Measurements from ENCODE around the gene RARB.
A peak's percentile ranks its signal among the peaks of the same experiment; 100 is the strongest.

RARB gene

DNA sequence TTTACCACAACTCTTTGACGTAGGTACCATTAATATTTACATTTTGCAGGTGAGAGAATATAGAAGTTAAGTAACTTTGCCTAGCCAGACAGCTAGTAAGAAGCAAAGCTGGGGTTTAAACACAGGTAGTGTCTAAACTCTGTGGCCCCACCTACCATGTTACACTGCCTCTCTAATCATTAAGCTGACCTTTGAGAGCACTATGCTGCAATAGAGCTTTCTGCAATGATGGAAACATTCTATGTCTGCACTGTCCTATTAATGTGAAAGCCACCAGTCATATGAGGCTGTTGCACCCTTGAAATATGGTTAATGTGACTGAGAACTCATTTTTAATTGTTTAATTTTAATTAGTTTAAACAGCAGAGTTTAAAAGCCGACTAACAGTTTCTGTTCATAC is 6.3 kb upstream of the RARB start:
- DNase-seq (ENCODE audit: low read depth in 2 of 2): no peak

DNA sequence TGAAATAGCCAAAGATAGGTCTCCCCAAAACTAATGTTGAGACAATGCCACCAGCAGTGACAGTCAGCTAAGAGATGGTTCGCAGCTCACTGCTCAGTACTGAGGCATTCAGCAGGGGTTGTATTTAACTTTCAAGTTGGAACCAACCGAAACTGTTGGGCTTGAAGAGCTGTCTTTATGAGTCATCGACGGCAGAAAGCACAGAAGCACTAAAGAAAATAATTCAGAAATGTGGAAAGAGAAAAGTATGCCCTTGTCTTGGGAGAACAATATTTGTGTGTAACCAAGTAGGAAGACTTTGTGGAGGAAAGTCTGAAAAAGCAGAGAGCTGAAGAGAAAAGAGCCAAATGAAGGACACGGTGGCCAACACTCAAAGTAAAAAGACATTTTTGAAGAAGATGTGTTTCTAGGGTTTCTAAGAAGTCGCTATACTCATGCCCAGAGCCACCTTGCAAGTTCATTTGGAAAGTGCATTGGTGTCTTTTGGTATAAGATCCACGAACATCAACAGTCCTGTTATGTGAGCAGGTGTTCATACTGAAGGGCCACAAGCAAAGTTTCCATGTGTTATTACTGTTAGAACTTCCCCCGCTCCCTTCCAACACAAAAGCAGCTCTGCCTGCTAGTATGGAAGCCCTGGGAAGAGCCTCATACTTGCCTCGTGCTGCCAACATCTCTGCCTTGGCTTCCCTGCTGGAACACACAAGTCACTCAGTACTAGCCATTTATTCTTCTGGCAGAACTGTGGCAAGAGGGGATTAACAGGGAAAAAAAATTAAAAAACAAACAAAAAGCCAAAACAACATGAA is 4.1 kb upstream of the RARB start:
- DNase-seq (ENCODE audit: low read depth in 2 of 2): no peak

DNA sequence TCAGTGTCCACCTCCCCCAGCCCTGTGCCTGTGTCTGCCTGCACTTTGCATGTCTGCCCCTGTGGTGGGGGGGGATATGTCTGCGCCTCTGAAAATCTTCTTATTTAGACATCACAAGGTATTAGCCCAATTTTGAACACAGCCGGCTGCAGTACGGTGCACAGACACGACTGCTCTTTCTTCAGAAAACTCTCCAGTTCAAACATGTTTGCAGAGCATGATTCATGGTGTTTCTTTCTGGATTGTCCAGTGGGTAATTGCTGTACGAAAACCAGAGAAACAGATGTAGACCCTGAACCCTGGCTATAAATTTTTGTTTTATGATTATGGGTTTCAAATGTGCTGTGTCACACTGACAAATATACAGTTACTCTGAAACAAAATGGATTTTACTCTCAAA is 3.4 kb upstream of the RARB start:
- no peak for DNase-seq (ENCODE audit: low read depth in 2 of 2)

DNA sequence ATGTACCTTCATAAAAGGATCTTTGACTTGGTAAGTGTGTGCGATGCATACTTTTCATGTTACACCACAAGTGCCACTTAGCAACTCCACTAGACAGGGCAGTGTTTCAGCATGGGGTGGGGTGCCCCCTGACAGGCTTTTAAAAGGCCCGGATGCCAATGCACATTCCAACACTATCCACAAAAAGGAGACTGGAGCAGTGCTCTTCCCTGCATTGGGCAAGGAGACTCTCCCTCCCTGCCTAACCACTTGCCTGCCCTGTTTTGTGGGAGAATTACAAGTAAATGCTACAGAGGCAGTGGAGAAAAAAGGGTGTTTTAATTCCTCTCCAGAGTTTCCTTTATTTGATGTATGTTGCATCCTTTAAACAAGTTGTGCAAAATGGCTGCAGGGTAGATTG is 1.7 kb upstream of the RARB start:
- DNase-seq (ENCODE audit: low read depth in 2 of 2): no peak

DNA sequence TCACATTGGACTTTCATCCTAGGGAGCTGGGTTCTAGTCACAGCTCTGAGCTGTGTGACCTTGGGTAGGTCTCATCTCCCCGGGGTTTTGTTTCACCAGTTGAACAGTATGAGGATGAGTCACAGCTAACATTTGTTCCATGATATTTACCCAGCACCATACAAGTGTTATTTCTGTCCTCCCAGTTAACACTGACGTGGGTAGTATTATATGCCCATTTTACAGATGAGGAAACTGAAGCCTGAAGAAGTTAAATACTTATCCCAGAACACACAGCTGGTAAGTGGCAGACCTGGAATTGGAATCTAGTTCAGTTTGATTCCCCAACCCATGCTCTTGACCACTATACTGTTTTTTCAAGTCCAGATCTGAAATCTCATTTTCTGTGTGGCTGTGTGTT is 908 bp upstream of the RARB start:
- DNase-seq (ENCODE audit: low read depth in 2 of 2): no peak

DNA sequence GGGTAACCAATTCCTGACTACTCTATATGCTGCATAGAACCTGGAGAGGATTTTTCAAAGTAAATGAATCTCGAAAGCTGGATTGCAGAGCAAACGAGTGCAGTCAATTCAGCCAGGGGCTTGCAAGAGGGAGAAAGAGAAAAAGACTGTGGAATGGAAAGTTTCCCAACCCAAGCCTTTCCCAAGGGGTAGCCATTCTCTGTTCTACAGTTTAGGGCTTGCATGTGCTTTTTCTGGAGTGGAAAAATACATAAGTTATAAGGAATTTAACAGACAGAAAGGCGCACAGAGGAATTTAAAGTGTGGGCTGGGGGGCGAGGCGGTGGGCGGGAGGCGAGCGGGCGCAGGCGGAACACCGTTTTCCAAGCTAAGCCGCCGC is 511 bp upstream of the RARB start:
- DNase-seq (ENCODE audit: low read depth in 2 of 2): no peak

DNA sequence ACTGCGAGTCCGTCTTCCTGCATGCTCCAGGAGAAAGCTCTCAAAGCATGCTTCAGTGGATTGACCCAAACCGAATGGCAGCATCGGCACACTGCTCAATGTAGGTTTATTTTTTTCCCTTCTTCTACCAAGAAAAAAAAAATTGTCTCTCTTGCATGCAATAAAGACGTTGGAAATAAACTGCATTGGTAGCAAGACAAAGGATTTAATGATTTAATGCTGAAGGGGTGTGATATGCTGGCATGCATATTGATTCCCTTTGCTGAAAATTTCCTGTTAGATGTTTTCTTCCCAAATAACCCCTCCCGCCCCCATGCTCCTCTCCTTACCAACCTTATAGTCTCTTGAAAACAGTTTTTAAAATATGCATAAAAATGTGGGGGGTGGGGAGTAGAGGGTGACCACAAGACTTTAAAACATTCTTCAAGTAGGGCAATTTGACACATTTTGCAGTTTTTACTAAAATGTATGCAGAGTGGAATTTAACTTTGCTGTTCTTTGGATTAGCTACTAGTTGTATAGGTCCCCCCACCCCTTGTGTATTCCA is 799 bp downstream of the RARB start:
- DNase-seq (ENCODE audit: low read depth in 2 of 2): no peak

DNA sequence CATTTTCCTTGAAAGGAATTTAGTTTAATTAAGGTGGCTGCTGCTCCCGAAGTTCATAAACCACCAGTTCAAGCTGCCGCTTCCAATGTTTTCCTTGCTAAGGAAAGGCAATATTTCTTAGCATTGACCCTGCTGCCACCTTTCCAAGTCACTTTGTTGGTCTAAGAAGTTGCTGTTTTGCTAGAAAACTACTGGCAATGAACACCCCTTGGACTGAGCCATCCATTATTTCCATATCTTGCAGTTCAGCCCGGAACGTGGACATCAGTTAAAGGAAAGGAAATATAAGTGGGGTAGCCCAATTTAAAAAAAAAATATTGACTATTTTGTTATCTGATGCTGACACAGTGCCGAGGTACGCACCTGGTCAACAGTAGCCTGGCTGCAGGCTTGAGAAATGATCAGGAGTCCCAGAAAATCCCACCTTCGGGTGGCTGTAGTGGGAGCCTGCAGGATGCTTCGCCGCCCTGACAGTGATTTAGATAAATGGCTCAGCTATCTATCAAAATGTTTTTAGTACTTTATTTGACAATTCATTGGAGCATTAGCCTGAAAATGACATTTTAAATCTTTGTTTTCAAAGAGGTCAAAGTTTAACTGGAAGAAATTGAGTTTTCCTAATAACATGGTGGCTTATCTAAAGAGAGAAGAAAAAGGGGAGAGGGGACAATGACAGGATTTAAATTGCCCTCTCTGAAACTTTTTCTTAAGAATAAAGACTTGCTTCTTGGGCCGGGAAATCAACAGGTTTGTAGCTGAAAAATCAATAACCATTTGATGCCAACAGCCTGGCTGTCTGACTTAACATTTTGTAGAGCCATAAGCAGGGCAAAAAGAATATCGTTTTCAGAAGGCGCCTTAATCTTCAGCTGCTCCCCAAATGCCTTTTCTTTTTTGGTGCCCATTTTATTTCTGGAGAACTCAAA is 1.6 kb downstream of the RARB start:
- DNase-seq (ENCODE audit: low read depth in 2 of 2): no peak

DNA sequence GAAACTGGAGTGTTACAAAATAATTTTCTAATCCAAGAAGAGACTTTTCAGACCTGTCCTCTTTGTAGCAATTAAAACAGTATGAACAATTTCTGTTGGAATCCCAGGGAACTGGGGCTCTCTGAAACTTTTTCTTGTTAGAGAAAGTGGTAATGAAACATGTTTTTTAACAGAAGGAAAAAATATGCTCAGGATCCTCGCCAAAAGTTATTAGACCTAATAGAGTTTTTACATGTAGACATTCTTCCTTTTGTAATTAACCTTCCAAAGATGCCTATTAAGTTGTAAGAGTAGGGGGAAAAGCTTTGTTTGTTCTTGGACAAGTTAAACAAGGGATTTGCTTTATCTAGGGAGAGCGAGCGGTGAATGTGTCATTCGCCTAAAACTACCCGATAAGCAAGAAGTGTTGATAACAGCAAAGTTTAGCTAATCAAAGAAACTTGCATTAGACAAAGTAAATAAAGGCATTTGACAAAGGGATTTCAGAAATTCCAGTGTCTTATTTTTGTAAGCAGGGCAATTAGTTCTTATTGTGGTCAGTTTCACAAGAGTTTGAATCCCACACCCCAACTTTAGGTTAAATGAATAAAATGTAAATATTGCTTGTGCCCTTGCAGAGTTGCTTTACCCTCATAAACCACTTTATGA is 2.3 kb downstream of the RARB start:
- no peak for DNase-seq (ENCODE audit: low read depth in 2 of 2)

DNA sequence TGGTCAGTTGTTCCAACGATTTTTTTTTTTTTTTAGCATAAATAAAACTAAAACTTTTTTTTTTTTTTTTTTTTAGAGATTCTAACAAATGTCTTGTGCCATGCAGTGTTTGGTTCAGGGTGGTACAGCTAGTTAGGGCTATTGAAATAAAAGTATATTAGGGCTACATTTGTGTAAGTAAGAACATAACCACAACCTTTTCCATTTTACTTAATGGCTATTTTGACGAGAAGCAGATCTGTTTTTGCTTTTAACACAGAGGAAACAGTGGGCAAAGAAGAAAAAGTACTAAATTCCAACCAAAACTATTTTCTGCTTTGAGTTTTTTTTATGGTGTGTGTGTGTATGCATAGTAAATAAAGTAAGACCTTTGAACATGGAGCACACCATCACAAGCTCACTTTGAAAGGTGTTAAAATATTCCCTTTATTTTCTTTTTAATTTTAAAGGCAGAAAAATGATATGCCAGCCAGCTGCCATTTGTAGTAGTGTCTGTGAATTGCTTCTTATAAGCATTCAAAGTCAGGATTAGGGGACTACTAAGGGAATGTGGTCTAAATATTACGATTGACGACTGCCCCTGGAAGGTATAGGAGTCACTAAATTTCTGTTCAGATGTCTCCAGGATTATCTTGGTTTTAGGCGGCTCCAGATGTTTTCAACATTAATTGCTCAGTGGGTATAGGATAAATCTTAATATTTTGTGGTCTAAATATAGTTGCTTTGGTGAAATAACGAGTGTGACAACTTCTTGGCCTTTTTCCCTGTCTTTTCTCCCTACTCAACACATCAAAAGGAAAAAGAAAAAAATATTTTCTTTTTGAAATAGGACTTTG is 3.1 kb downstream of the RARB start:
- no peak for DNase-seq (ENCODE audit: low read depth in 2 of 2)

DNA sequence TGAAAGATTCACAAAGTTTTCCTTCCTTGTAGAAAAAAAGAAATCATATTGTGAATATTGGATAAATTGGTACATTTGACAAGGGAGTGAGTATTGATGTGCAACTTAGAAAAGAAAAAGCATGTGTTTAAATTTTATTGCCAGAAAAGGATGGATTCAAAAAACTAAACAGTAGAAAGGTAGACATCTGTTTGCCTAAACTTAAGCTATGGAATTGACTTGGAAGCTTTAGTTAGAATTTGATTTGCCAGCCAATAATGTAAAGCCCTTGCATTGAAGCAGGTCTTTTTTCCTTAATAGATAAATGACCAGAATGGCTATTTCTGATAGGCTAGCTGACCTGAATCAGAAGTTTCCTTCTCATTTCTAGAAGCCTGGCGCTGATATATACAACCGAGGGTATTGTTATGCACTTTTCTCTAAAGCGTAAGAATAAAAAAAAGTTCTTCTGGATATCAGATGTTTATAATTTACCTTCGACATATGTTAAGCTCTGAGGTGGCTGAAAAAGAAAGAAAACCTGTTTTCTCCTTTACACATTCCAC is 4.2 kb downstream of the RARB start:
- DNase-seq (ENCODE audit: low read depth in 2 of 2): no peak

DNA sequence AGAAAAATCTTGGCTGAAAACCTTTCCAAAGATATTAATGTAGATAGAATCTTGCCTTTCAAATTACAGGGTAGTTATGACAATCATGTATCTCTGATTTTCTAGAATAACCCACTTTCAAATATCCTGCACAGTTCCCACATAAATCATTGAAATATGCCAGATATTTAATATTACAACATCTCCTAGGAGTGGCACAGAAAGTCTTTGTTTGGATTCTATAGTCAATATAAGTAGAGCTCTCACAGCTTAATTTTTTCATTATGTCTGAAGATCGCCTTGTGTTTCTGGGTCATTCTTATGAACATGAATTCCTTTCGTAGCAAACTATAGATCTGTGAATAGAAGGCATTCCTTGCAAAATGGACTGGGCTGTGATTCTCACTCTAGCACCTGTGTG is 5.0 kb downstream of the RARB start:
- no peak for DNase-seq (ENCODE audit: low read depth in 2 of 2)

DNA sequence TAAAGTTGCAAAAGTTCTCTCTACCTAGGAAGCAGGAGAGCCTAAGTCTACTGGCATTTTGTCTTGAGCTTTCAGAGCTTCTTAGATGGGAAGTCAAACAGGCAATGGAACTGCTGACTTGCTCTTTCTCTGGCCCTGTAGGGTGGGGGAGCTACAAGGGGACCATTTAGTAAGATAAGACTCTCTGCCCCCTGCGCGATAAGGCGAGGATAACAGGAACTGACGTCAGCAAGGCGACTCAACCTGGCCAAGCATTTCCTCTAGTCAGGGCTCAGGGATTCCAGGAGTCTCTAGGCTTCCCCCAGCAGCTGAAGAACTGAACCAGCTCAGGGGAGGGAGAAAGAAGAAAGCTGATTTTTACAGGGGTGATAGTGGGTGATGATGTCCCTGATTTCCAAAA is 5.8 kb downstream of the RARB start:
- no peak for DNase-seq (ENCODE audit: low read depth in 2 of 2)

DNA sequence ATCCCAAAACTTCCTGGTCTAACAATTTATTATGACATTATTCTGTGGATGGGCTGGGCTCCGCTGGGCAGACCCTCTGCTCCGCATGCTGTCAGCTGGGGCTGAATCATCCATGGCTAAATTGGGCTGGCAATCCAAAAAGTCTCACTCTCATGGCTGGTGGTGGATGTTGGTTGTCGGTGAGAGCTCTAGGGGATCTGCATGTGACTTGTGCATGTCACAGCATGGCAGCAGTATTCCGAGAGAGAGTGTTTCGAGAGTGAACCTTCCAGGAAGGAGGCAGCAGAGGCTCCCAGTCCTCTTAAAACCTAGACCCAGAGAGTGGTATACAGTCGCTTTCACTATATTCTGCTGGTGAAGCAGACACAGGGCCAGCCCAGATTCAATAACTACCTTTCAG is 9.9 kb downstream of the RARB start:
- DNase-seq (ENCODE audit: low read depth in 2 of 2): no peak

DNA sequence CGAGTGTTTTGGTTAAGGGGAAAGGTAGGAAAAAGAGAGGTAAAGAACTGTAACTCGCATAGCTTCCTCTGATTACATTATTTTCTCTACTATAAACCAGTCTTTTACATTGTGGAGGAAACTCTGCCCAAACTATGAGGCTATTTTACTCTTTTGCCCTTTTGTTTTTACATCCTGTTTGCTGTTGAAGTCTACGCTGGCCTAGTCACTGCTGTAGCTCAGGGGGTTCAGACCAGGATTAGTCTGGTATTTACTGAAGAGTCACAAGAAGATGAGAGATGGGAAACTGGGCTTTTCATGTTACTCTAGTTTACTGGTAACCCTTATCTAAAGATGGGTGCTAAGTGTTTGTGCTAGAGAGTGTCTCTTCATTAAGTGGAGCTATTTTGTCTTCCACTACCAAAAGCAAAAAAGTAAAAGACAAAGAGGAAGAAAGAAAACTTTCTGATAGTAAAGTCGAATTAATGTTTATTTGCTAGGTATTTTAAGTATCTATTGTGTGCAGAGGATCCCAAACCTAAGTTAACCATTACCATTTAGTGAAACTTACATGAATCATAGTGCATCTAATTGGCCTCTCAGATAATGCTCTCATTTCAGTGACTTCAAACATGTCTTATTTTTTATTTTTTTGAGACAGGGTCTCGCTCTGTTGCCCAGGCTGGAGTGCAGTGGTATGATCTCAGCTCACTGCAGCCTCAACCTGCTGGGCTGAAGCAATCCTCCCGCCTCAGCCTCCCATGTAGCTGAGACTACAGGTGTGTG is 10.9 kb downstream of the RARB start:
- no peak for DNase-seq (ENCODE audit: low read depth in 2 of 2)

DNA sequence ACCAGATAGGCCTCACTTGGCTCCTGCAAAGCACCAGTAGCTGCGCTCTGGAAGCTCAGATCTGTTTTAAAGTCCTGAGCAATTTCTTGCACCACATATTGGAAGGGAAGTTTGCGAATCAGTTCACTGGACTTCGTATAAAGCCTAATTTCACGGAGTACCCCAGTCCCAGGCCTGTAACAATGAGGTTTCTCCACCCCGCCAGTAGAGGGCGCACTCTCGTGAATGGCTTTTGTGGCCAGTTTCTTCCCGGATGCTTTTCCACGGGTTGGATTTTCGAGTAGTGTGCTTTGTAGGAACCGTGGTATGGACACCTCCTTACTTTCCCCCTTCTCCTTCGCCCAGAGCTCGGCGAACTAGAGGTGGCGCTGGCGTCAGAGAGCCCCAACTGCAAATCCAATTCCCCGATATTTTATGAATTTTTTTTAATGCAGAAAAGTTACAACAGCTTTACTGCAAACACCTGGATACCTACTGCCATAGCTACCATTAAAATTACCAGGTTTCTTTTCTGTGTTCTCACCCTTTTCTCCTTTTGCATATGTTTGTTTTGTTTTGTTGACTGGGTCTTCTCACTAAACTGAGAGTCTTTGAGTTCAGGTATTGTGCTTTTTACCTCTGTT is 13.3 kb downstream of the RARB start:
- peak; percentile 6 to 10 for DNase-seq (ENCODE audit: low read depth in 2 of 2)

DNA sequence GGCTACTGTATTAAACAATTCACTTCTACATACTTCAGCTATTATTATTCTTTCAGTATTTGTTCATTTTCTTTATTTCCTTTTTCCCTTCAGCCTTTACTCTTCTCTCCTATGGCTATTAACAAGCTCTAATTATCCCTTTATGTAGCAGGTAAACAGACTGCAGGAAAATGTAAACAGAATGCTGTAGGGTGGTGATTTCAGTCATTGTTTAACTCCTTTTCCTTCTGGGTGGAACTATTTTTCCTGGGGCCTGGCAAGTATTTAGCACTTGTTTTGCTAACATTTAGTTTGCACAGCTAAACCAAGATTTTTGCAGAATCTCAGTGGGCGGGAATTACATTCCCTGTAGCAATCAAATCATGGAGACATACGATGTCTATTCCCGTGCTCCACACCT is 14.4 kb downstream of the RARB start:
- no peak for DNase-seq (ENCODE audit: low read depth in 2 of 2)

DNA sequence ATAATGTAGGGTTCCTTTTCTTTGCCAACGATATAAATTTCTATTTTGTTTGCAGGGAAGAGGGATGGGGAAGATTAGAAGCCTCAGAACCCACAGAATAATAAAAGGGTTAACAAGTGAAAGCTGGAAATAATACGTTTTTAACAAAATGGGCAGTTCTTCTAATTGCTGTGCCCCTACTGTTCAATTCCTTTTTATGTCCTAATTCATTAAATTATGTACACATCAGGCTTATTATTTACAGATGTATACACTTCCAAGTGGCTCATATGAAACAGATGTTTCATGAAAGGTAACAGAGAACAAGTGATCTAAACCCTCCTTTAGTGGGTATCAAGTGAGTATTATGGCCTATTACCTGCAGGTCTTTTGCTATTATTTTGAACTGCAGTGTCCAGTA is 16.2 kb downstream of the RARB start:
- no peak for DNase-seq (ENCODE audit: low read depth in 2 of 2)

DNA sequence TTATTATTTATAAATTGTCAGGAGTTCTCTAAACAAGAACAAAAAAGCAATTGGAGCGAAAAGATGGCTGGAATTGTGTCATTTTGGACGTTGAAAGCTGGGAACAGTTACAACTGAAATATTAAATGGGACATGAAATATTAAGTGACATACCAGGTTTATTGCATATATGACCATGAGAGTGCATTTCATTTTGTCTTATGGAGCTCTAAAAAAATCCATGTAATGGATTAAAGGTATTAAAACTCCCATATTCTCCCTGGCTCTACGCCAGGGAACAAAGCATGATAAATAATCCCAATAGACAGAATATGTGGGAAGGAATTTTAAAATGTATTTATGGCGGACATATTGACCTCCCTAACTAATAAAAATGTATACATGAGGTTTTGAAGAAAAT is 17.7 kb downstream of the RARB start:
- DNase-seq (ENCODE audit: low read depth in 2 of 2): no peak

DNA sequence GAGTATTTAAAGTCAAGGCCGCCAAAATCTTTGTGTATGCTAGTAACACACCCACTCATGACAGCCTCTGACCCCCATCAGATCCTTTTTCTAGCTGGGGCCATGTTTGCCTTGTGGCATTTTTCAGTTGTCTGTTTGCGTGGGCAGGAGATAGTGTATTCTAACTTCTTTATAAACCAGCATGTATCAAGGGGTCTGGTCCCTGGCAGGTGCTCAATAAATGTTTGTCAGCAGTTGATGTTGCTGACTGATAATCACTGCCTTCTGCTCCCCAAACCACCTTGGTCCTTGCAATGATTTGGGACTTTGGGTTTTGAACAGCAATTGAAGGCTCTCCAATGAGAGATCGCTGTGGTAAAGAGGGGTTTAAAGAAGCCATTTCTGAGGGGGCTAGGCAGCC is 19.2 kb downstream of the RARB start:
- no peak for DNase-seq (ENCODE audit: low read depth in 2 of 2)

Data from stimulated activated CD8-positive, alpha-beta memory T cell treated with anti-CD3 and anti-CD28 coated beads, Interleukin-2, amount 100 ng/mL, for 48 hours (primary cell).